WERI-Rb-1 (cell line): Measurements from ENCODE around the gene GSTT2.
"Not testable (repeated sequence)": the region's sequence is repeated elsewhere in the genome, so short reads cannot be mapped to it uniquely, and the experiment has no call there.

ENCODE experiments used
- DNase-seq: peaks from one replicate; pipeline ENCODE4 v3.0.0-alpha.2; 2020
- H3K27ac ChIP-seq: fragments of 250-450 bp; sonication (Bioruptor Pico); 2 replicates; pipeline ENCODE4 v1.5.1; 2020; ENCODE audit warnings: mild to moderate bottlenecking, moderate library complexity
- H3K27me3 ChIP-seq: fragments of 250-450 bp; sonication (Bioruptor Pico); 2 replicates; pipeline ENCODE4 v1.5.1; 2021; ENCODE audit warnings: mild to moderate bottlenecking, low read depth, moderate library complexity; ENCODE audit not compliant: insufficient read depth, severe bottlenecking
- H3K36me3 ChIP-seq: fragments of 250-450 bp; sonication (Bioruptor Pico); 2 replicates; pipeline ENCODE4 v1.5.1; 2020; ENCODE audit warnings: mild to moderate bottlenecking, moderate library complexity
- H3K4me3 ChIP-seq: 2 replicates; pipeline ENCODE4 v1.5.1; 2011; ENCODE audit warnings: low read depth, mild to moderate bottlenecking, control low read depth, low read length
- H3K9me3 ChIP-seq: fragments of 250-450 bp; sonication (Bioruptor Pico); 2 replicates; pipeline ENCODE4 v1.5.1; 2021; ENCODE audit warnings: mild to moderate bottlenecking, moderate library complexity; ENCODE audit not compliant: severe bottlenecking
- TF ChIP-seq, protein P1 (sequence below): IDR thresholded peaks from 2 replicates; pipeline ENCODE4 v1.5.1; 2011; ENCODE audit warnings: low read depth, mild to moderate bottlenecking, control low read depth, inconsistent platforms, low read length

GSTT2 gene

DNA sequence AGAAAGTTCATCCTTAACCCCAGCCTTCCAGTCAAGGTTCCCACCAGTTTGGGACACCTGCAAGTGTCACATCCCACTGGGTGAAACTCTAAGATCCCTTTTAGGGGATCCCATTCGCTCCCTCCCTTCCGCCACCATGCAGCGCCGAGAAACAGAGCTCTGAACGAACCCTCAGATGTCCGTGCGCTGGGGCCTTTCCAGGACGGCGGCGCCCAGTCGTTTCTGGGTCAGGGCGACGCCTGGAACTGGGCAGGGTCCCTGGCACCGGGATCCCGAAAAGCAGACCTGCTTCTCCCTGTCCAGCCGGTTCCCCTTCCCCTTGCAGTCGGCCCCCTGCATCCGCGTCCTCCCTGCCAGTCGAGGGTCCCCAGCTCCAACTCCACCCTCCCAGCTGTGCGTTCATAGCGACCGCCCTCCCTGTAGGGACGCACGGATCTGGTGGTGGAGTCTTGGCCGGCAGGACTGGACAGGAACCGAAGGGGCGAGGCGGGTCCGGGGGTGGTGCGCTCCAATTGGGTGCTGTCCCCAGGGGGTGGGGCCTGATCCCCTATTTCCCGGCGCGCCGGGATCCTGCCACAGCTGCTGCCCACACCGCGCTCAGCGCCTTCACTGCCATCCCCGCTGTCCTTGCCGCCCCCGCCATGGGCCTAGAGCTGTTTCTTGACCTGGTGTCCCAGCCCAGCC is at the start of gene GSTT2:
TSS of gene GSTT2 (plus strand) at position 578 of the 684 bp plus-strand sequence.
- H3K4me3 ChIP-seq, H3K27me3 ChIP-seq, DNase-seq, H3K9me3 ChIP-seq, H3K36me3 ChIP-seq, H3K27ac ChIP-seq: not testable (repeated sequence)

DNA sequence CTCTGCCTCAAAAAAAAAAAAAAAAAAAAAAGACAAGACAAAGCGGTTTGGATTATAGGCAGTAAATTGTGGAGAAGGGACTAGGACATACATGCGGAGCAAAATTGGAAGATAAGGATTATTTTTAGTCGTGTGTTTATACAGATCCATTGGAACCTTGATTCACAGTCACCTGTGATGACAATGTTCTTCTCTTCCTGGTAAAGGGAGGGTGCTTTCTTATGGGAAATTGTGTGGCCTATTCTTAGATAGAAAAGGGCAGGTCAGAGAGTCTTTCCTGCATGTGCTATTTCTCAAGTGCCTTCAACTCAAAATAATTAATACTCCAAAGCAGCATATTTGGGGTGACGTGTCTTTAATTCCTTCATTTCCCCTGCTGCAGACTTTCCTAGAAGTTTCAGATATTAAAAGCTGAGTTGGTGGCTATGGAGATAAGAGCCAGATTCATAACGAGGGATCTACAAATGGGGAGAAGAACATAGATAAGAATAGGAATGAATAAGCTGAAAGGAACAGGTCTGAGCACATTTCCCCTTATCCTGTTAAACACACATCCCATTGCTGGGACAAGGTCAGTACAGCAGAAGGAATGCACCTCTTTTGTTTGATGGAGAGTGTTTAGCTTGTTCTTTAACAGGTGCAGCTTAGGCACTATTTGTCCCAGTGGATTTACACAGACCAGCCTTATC is 41.5 kb upstream of the GSTT2 start:
- no peaks in the 10 kb centered on the region for H3K9me3 ChIP-seq
- H3K4me3 ChIP-seq: no peak overlapping the region
- no peak for DNase-seq
- H3K36me3 ChIP-seq: no peaks in the 10 kb centered on the region
- TF ChIP-seq, protein P1, sequence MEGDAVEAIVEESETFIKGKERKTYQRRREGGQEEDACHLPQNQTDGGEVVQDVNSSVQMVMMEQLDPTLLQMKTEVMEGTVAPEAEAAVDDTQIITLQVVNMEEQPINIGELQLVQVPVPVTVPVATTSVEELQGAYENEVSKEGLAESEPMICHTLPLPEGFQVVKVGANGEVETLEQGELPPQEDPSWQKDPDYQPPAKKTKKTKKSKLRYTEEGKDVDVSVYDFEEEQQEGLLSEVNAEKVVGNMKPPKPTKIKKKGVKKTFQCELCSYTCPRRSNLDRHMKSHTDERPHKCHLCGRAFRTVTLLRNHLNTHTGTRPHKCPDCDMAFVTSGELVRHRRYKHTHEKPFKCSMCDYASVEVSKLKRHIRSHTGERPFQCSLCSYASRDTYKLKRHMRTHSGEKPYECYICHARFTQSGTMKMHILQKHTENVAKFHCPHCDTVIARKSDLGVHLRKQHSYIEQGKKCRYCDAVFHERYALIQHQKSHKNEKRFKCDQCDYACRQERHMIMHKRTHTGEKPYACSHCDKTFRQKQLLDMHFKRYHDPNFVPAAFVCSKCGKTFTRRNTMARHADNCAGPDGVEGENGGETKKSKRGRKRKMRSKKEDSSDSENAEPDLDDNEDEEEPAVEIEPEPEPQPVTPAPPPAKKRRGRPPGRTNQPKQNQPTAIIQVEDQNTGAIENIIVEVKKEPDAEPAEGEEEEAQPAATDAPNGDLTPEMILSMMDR: no peak
- H3K27ac ChIP-seq: no peak overlapping the region
- no peaks in the 10 kb centered on the region for H3K27me3 ChIP-seq

DNA sequence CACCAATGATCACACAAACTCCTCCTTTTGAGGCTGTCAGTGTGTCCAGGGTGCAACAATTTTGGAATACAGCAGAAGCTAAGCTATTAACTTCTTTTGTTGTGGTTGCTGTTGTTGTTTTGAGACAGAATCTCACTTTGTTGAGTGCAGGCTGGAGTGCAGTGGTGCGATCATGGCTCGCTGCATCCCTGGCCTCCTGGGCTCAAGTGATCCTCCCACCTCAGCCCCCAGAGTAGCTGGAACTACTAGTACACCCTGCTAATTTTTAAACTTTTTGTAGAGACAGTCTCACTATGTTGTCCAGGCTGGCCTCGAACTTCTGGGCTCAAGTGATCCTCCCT is 40.9 kb upstream of the GSTT2 start:
- Histone ChIP-seq H3K36me3 (no peaks in the 10 kb centered on the region), H3K27ac (no peak overlapping the region), H3K4me3 (no peak overlapping the region), H3K9me3 (no peaks in the 10 kb centered on the region), H3K27me3 (no peaks in the 10 kb centered on the region)
- DNase-seq: no peak
- TF ChIP-seq, protein P1: no peak

DNA sequence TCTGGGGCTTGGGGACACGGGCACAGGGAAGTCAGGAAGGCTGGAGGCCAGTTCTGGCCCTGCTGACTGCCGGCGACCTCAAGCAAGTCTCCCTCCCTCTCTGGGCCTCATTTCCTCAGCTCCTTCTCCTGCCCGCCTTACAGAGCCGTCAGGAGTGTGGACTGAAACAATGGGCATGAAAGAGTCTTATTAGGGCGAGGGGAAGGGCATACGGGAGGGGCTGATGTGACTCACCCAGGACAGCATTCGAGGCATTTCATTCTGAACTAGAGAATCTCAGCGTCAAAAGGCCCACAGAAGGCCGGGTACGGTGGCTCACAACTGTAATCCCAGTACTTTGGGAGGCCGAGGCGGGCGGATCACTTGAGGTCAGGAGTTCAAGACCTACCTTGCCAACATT is 39.8 kb upstream of the GSTT2 start:
- not testable (repeated sequence) for H3K27ac ChIP-seq, H3K4me3 ChIP-seq, H3K36me3 ChIP-seq, H3K27me3 ChIP-seq, DNase-seq, H3K9me3 ChIP-seq

DNA sequence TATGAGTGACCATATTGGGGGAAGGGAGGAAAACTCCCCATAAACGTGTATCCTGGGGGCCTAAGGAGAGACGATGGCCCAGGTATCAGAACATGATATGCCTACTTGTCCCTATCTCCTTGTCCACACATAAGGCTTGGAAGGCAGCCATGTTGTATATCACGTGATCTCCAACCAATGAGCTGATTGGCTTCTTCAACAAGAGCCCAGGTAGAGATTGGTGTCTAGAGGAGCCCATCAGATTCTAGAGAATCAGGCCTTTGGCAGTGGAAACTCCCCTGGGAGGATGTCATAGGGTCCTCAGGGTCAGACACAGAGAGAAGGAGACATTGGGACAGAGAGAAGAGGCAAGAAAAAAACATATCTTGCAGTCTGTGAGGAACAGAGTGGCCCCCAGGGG is 32.5 kb upstream of the GSTT2 start:
- H3K36me3 ChIP-seq, H3K4me3 ChIP-seq, H3K9me3 ChIP-seq, H3K27me3 ChIP-seq, DNase-seq, H3K27ac ChIP-seq: not testable (repeated sequence)

DNA sequence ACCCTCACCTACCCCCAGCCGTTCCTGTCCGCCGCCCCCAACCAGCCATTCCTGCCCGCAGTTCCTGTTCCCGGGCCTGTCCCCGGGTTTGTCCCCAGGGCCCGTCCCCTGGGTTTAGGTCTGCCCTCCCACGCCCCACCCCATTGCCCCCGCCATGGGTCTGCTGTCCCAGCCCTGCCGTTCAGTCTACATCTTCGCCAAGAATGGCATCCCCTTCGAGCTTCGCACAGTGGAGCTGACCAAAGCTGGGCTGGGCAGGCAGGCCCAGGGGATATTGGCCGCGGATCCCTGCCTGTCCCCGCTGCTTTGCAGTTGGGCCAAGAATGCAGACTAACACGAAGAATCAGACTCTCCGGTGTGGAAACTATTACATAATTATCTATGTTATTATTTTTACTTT is 30.2 kb upstream of the GSTT2 start:
- H3K4me3 ChIP-seq, H3K27ac ChIP-seq, H3K27me3 ChIP-seq, DNase-seq, H3K36me3 ChIP-seq, H3K9me3 ChIP-seq: not testable (repeated sequence)

DNA sequence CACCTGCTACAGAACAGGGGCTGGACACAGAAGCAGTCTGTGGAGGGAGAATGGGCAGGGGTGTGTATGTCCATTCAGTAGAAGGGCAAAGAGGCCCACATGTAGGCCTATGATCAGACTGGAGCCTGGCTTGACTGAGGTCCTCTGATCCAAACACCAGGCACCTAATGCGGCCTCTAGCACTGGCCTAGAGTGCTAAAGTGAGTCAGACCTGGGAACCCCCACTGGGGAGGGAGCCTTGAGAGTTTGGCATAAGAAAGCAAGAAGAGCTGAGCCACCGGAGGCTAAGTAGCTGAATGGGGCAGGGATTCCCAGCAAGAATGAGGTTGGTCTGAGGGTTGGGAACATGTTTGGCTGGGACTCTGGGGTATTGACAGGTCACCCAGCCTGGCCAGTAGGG is 28.6 kb upstream of the GSTT2 start:
- DNase-seq, H3K36me3 ChIP-seq, H3K9me3 ChIP-seq, H3K27ac ChIP-seq, H3K4me3 ChIP-seq, H3K27me3 ChIP-seq: not testable (repeated sequence)

DNA sequence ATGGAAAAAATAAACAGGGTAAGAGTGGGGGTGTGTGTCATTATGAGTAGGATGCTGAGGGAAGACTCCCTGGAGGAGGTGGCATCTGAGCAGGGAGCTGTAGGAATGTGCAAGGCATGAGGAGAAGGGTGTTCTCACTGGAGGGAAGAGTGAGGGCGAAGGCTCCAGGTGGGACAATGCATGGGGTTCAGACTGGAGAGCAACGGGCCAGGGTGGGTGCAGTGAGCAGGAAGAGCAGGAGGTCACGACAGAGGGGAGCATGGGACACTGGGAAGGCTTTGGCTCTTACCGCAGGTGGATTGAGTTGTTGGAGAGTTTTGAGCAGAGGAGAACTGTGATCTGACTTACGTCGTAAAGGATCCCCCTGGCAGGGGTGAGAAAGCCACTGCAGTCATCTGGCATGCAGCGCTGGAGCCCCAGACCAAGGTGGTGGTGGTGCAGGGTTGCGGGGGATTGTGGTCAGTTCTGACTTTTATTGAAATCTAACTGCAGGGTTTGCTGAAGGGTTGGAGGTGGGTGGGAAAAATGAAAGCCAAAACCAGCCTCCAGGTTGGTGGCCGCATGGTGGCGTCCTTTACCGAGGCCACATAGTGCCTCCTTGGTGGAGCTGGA is 27.0 kb upstream of the GSTT2 start:
- not testable (repeated sequence) for H3K27me3 ChIP-seq, H3K36me3 ChIP-seq, DNase-seq, H3K27ac ChIP-seq, H3K9me3 ChIP-seq, H3K4me3 ChIP-seq

DNA sequence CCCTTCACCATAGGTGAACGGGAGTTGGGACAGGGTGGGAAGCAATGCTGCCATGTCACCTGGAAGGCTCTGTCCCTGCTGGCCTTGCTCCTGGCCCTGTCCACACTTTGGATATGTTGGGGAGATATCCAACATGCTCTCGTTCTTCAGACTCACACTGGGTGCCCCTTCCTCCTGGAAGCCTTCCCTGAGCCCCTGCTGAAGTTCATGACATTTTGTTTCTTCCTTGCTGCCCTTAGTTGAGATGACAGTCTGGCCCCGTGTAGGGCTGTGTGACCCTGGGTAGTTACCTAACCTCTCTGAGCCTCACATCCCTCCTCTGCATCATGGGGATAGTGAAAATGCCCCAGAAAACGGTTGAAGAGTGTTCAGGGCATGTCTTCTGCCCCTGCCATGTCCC is 26.4 kb upstream of the GSTT2 start:
- DNase-seq, H3K4me3 ChIP-seq, H3K27ac ChIP-seq, H3K36me3 ChIP-seq, H3K9me3 ChIP-seq, H3K27me3 ChIP-seq: not testable (repeated sequence)

DNA sequence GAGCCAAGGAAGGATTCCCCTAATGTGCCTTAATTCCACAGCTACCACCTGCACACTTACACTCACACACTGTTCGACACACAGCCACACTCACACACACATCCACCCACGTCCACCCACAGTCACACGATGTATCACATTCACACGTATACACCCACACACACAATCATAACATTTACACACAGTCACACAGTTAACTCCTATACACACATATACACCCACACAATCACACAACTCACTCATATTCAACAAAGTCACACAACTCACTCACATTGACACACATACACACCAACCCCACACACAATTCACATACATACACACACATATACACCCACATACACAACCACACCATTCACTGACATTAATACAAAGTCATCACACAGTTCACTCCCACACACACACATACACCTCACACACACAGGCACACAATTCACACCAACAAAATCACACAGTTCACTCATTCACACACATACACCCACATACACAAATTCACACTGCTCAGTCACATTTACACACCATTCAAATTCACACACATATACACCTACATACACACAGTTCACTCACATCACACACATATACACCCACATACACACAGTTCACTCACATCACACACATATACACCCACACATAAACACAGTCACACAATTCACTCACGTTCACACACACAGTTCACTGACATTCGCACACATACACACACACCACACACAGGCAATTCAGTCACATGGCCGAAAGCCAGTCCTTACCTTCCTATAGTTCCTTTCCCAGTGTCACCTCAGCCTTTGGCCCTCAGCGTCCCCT is 25.5 kb upstream of the GSTT2 start:
- not testable (repeated sequence) for H3K27ac ChIP-seq, H3K4me3 ChIP-seq, H3K36me3 ChIP-seq, H3K27me3 ChIP-seq, H3K9me3 ChIP-seq, DNase-seq

DNA sequence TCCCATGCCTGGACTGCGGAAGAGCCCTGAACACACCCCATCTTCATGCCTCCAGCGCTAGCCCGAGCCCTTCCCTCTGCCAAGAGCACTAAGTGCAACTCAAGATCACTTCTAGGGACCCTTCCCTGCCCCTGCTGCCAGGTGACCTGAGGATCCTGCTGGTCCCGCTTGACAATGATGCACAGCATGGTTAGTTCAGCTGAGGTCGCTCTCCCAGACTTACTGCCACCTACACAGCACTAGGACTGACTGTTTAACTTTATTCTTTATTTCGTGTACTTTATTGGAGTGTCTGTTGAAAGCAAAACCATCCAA is 25.0 kb upstream of the GSTT2 start:
- not testable (repeated sequence) for H3K27ac ChIP-seq, H3K36me3 ChIP-seq, H3K9me3 ChIP-seq, H3K4me3 ChIP-seq, H3K27me3 ChIP-seq
- DNase-seq: peak; percentile 38

DNA sequence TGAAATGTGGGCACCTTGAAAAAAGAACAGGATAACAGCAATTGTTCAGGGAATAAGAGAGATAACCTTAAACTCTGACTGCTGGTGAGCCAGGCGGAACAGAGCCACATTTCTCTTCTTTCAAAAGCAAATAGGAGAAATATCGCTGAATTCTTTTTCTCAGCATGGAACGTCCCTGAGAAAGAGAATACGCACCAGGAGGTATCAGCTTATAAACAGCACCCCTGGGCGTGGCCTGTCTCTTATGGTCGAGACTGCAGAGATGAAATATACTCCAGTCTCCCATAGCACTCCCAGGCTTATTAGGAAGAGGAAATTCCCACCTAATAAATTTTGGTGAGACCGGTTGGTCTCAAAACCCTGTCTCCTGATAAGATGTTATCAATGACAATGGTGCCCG is 24.0 kb upstream of the GSTT2 start:
- DNase-seq, H3K9me3 ChIP-seq, H3K27me3 ChIP-seq, H3K36me3 ChIP-seq, H3K4me3 ChIP-seq, H3K27ac ChIP-seq: not testable (repeated sequence)
